H1 (cell line): Measurements from ENCODE around the gene B4GALNT3. TPM values are rescaled to one million over a fixed set of nuclear protein-coding genes. Genes with fewer than 3 reads are reported as not detected.

ENCODE experiments used
- CTCF ChIA-PET: fragments of 300-600 bp; sonication (Branson Sonifier 250); formaldehyde crosslinking; loops from one replicate; lab custom pipeline; 2021; ENCODE audit not compliant: partially characterized antibody; lab: Charles Lee
- POLR2A ChIA-PET: fragments of 300-600 bp; sonication (Branson Sonifier 250); formaldehyde crosslinking; loops from one replicate; lab custom pipeline; 2021; ENCODE audit warnings: inconsistent platforms; ENCODE audit not compliant: partially characterized antibody; lab: Charles Lee
- DNase-seq, 2 experiments: peaks; one replicate each; pipeline versions ENCODE4 v3.0.0 to v3.0.0-alpha.2; 2010 to 2022; ENCODE audit warnings: low spot score in 2 of 2, low read depth in 1 of 2, mixed read lengths in 1 of 2
- FAIRE-seq: peaks from 2 replicates; lab custom pipeline; 2011; peaks lifted over from hg19 to GRCh38; lab: Jason Lieb, UNC
- H2AFZ ChIP-seq: 2 replicates; pipeline ENCODE4 v1.8.1; 2012; ENCODE audit warnings: low read length, inconsistent platforms
- H2AK5ac ChIP-seq: 2 replicates; pipeline ENCODE4 v1.6.1; 2013; ENCODE audit warnings: low read depth, low read length
- H2BK120ac ChIP-seq: replicated peaks from 2 replicates; pipeline ENCODE3; 2013; ENCODE audit warnings: low read depth, low read length, inconsistent platforms
- H2BK12ac ChIP-seq: 2 replicates; pipeline ENCODE4 v1.6.1; 2013; ENCODE audit warnings: low read depth, low read length
- H2BK15ac ChIP-seq: 2 replicates; pipeline ENCODE4 v1.6.1; 2013; ENCODE audit warnings: low read length
- H2BK20ac ChIP-seq: 2 replicates; pipeline ENCODE4 v1.6.1; 2013; ENCODE audit warnings: low read length
- H2BK5ac ChIP-seq: 2 replicates; pipeline ENCODE4 v1.6.1; 2013; ENCODE audit warnings: low read depth, low read length
- H3K14ac ChIP-seq: 2 replicates; pipeline ENCODE4 v1.6.1; 2013; ENCODE audit warnings: inconsistent platforms; ENCODE audit not compliant: insufficient read length
- H3K18ac ChIP-seq: 2 replicates; pipeline ENCODE4 v1.6.1; 2013; ENCODE audit warnings: low read length; ENCODE audit errors: extremely low read depth
- H3K23ac ChIP-seq: 2 replicates; pipeline ENCODE4 v1.6.1; 2013; ENCODE audit warnings: inconsistent platforms; ENCODE audit not compliant: insufficient read length
- H3K23me2 ChIP-seq: 2 replicates; pipeline ENCODE4 v1.6.1; 2013; ENCODE audit warnings: low read depth, low read length
- H3K27ac ChIP-seq: 2 replicates; pipeline ENCODE4 v1.6.1; 2011; ENCODE audit warnings: low read depth, low read length, inconsistent platforms
- H3K27me3 ChIP-seq, 4 experiments: replicated peaks in 1 of 4; 1 replicate in 1 of 4; 2 replicates in 3 of 4; pipeline versions ENCODE4 v1.6.1 to v1.8.1; 2011 to 2013; ENCODE audit warnings: low read length in 3 of 4, mild to moderate bottlenecking in 3 of 4, inconsistent platforms in 2 of 4, mixed read lengths in 2 of 4, moderate library complexity in 1 of 4; ENCODE audit not compliant: control insufficient read depth in 3 of 4, insufficient read depth in 3 of 4; ENCODE audit errors: extremely low read depth in 1 of 4
- H3K36me3 ChIP-seq, 4 experiments: 2 replicates each; pipeline versions ENCODE4 v1.6.1 to v1.8.1; 2011 to 2013; ENCODE audit warnings: mild to moderate bottlenecking in 4 of 4, low read length in 3 of 4, moderate library complexity in 2 of 4, control low read depth in 1 of 4, inconsistent platforms in 1 of 4; ENCODE audit not compliant: insufficient read depth in 4 of 4, control insufficient read depth in 2 of 4
- H3K4ac ChIP-seq: replicated peaks from 2 replicates; pipeline ENCODE3; 2013; ENCODE audit warnings: low read length, low read depth, mixed read lengths, inconsistent platforms; ENCODE audit not compliant: insufficient read length
- H3K4me1 ChIP-seq, 4 experiments: replicated peaks in 1 of 4; 1 replicate in 1 of 4; 2 replicates in 3 of 4; pipeline versions ENCODE4 v1.6.1 to v1.8.1; 2011 to 2013; ENCODE audit warnings: low read length in 3 of 4, inconsistent platforms in 2 of 4, mixed read lengths in 1 of 4; ENCODE audit not compliant: insufficient read depth in 4 of 4, control insufficient read depth in 3 of 4
- H3K4me2 ChIP-seq, 2 experiments: 2 replicates each; pipeline versions ENCODE4 v1.6.1 to v1.8.1; 2011 to 2013; ENCODE audit warnings: low read depth in 2 of 2, low read length in 2 of 2, control low read depth in 1 of 2, inconsistent platforms in 1 of 2, mild to moderate bottlenecking in 1 of 2; ENCODE audit not compliant: insufficient read depth in 1 of 2
- H3K4me3 ChIP-seq, 4 experiments: fragments of 200-600, 300-600 bp in 1 of 4; sonication (generic), shearing (Covaris generic), sonication (Bioruptor Twin) in 1 of 4; 2 replicates each; pipeline versions ENCODE4 v1.5.1 to v1.8.1; 2011 to 2016; ENCODE audit warnings: low read length in 4 of 4, low read depth in 3 of 4, control low read depth in 2 of 4, inconsistent platforms in 2 of 4, mild to moderate bottlenecking in 2 of 4, mixed read lengths in 1 of 4, moderate library complexity in 1 of 4; ENCODE audit not compliant: insufficient read depth in 2 of 4; ENCODE audit errors: extremely low read depth in 1 of 4
- H3K56ac ChIP-seq: replicated peaks from 2 replicates; pipeline ENCODE3; 2013; ENCODE audit warnings: low read depth, mild to moderate bottlenecking, mixed read lengths, low read length, inconsistent platforms; ENCODE audit not compliant: insufficient read length
- H3K79me1 ChIP-seq: 2 replicates; pipeline ENCODE4 v1.6.1; 2013; ENCODE audit warnings: low read depth, low read length, control low read depth
- H3K79me2 ChIP-seq, 2 experiments: 2 replicates each; pipeline versions ENCODE4 v1.6.1 to v1.8.1; 2012 to 2013; ENCODE audit warnings: low read length in 2 of 2, mild to moderate bottlenecking in 2 of 2, inconsistent platforms in 1 of 2; ENCODE audit not compliant: insufficient read depth in 2 of 2, control insufficient read depth in 1 of 2
- H3K9ac ChIP-seq, 4 experiments: replicated peaks in 1 of 4; 1 replicate in 1 of 4; 2 replicates in 3 of 4; pipeline versions ENCODE4 v1.6.1 to v1.8.1; 2011 to 2013; ENCODE audit warnings: low read depth in 3 of 4, low read length in 3 of 4, control low read depth in 2 of 4, mild to moderate bottlenecking in 2 of 4, moderate library complexity in 2 of 4, inconsistent platforms in 1 of 4; ENCODE audit errors: extremely low read depth in 1 of 4
- H3K9me3 ChIP-seq, 2 experiments: 2 replicates each; pipeline versions ENCODE4 v1.6.1 to v1.8.1; 2012 to 2013; ENCODE audit warnings: mild to moderate bottlenecking in 2 of 2, moderate library complexity in 2 of 2, control low read depth in 1 of 2, inconsistent platforms in 1 of 2, low read depth in 1 of 2, low read length in 1 of 2, mixed read lengths in 1 of 2; ENCODE audit not compliant: insufficient read depth in 2 of 2
- H4K20me1 ChIP-seq, 2 experiments: replicated peaks in 1 of 2; 2 replicates each; pipeline versions ENCODE3 to v1.8.1; 2011 to 2013; ENCODE audit warnings: inconsistent platforms in 2 of 2, low read length in 2 of 2, mild to moderate bottlenecking in 1 of 2; ENCODE audit not compliant: insufficient read depth in 2 of 2, control insufficient read depth in 1 of 2
- H4K5ac ChIP-seq: 2 replicates; pipeline ENCODE4 v1.6.1; 2013; ENCODE audit warnings: low read length, low read depth, mixed read lengths, inconsistent platforms; ENCODE audit not compliant: insufficient read length
- H4K8ac ChIP-seq: 2 replicates; pipeline ENCODE4 v1.8.0; 2013; ENCODE audit warnings: mild to moderate bottlenecking, moderate library complexity, low read length, inconsistent platforms; ENCODE audit not compliant: insufficient read depth; ENCODE audit errors: extremely low read depth
- H4K91ac ChIP-seq: replicated peaks from 2 replicates; pipeline ENCODE3; 2013; ENCODE audit warnings: low read length, mixed read lengths, inconsistent platforms; ENCODE audit not compliant: insufficient read length
- CEBPB ChIP-seq: IDR thresholded peaks from 2 replicates; pipeline ENCODE4 v1.6.1; 2012; ENCODE audit warnings: low read depth, low read length
- EZH2 ChIP-seq: fragments of 200-600 bp; sonication (generic); IDR thresholded peaks from 2 replicates; pipeline ENCODE4 v1.7.1; 2012; ENCODE audit warnings: low read depth, mild to moderate bottlenecking, moderate library complexity, low read length, inconsistent platforms; ENCODE audit not compliant: severe bottlenecking
- HDAC6 ChIP-seq: IDR thresholded peaks from one replicate; pipeline ENCODE4 v1.7.1; 2012; ENCODE audit warnings: low read depth, mild to moderate bottlenecking, inconsistent platforms, low read length, moderate library complexity
- JUN ChIP-seq: IDR thresholded peaks from 2 replicates; pipeline ENCODE4 v1.6.1; 2011; ENCODE audit warnings: low read depth, mild to moderate bottlenecking, improper control_type of control experiment, low read length
- NANOG ChIP-seq: IDR thresholded peaks from 2 replicates; pipeline ENCODE4 v1.6.1; 2011; ENCODE audit warnings: low read length, low read depth, mild to moderate bottlenecking, inconsistent platforms; ENCODE audit not compliant: insufficient read depth, poor library complexity, severe bottlenecking
- POU5F1 ChIP-seq: IDR thresholded peaks from 2 replicates; pipeline ENCODE4 v1.6.1; 2011; ENCODE audit warnings: low read depth, mild to moderate bottlenecking, low read length, moderate library complexity
- RXRA ChIP-seq: IDR thresholded peaks from 2 replicates; pipeline ENCODE4 v1.6.1; 2011; ENCODE audit warnings: low read depth, mild to moderate bottlenecking, low read length, moderate library complexity; ENCODE audit not compliant: insufficient read depth
- SIN3A ChIP-seq, 2 experiments: IDR thresholded peaks in 1 of 2; conservative IDR thresholded peaks in 1 of 2; 2 replicates each; pipeline ENCODE4 v1.6.1; 2011 to 2012; ENCODE audit warnings: low read length in 2 of 2, improper control_type of control experiment in 1 of 2, low read depth in 1 of 2, mild to moderate bottlenecking in 1 of 2
- TBP ChIP-seq: IDR thresholded peaks from 2 replicates; pipeline ENCODE4 v1.6.1; 2011; ENCODE audit warnings: low read depth, low read length, improper control_type of control experiment
- WGBS, 2 experiments: shearing (Covaris generic) in 1 of 2; methylation state at CpG; one replicate each; pipeline versions ENCODE4 v1.1.6 to v1.1.7; 2013 to 2015; ENCODE audit warnings: low lambda C conversion rate in 2 of 2, mixed read lengths in 2 of 2, inconsistent platforms in 1 of 2, low coverage in 1 of 2, missing lambda C conversion rate in 1 of 2; ENCODE audit not compliant: insufficient replicate concordance in 2 of 2, insufficient coverage in 1 of 2, insufficient read length in 1 of 2; ENCODE audit errors: extremely low coverage in 1 of 2, missing lambda C conversion rate in 1 of 2; 5-methylcytosine and 5-hydroxymethylcytosine counted together
- polyA plus RNA-seq, 7 experiments: library from polyadenylated mRNA; depleted of rRNA in 3 of 7; stranded (reverse) in 5 of 7; unstranded in 2 of 7; fragments of >200 nt in 5 of 7; fragments of 200-250 nt in 2 of 7; gene quantifications; 1 replicate in 5 of 7; 2 replicates in 1 of 7; 4 replicates in 1 of 7; pipeline versions ENCODE4 v1.2.1 to v1.2.3, GENCODE V29; 2011 to 2013; ENCODE audit warnings: missing spikeins in 2 of 7, mixed read lengths in 2 of 7
- total RNA-seq: library from RNA; stranded (reverse); fragmentation: NEBNext Ultra II Directional; extraction: Animal tissue kit (Norgen Biotek cat#: 25700); gene quantifications from 2 replicates; pipeline ENCODE4 v1.2.1, GENCODE V29; 2021

The B4GALNT3 gene
- total and polyA plus RNA-seq, 2 of the 8 experiments (the other 6 are each of a cell fraction or from before 2014, with no cell fraction given), result 12.5 to 20.3 TPM

- no peak overlapping the region for H2AFZ ChIP-seq
- no peak overlapping the region for H3K9ac ChIP-seq
- TF ChIP-seq RXRA (no peak), EZH2 (no peak), POU5F1 (no peak), SIN3A (conservative IDR thresholded peaks at IDR 0.05 in 1 of 2, IDR thresholded peaks at IDR 0.05 in 1 of 2; ENCODE audit: low read depth in 1 of 2, low read length in 2 of 2) (no peak), NANOG (no peak), CEBPB (no peak), HDAC6 (no peak), JUN (no peak), TBP (no peak)
- POLR2A ChIA-PET, result no interaction called here
- no peak overlapping the region for H3K14ac ChIP-seq
- WGBS, 2 experiments, result 88% methylated on average over 3 of the region's 3 CpGs; no CpG with 5 or more reads in 1 of the 2 experiments
- no peak overlapping the region for H4K91ac ChIP-seq
- no peak overlapping the region for H2BK20ac ChIP-seq
- H3K36me3 ChIP-seq, result no peaks in the 10 kb centered on the region
- H3K79me1 ChIP-seq, result no peaks in the 10 kb centered on the region
- no peak overlapping the region for H3K18ac ChIP-seq
- no peak overlapping the region for H3K4me3 ChIP-seq
- peaks cover 10 to 15% of the 10 kb centered on the region in 2 experiments; a peak in 3 of 4 replicates for H3K9me3 ChIP-seq
- H2AK5ac ChIP-seq, result no peak overlapping the region
- no peak overlapping the region for H2BK5ac ChIP-seq
- H3K4ac ChIP-seq, result no peak overlapping the region
- no peak for DNase-seq
- no peak overlapping the region for H2BK15ac ChIP-seq
- H2BK120ac ChIP-seq, result no peak overlapping the region
- no peak overlapping the region for H4K5ac ChIP-seq
- no peak overlapping the region for H3K23ac ChIP-seq
- no peak overlapping the region for H3K56ac ChIP-seq
- H3K27ac ChIP-seq, result no peak overlapping the region
- no peaks in the 10 kb centered on the region for H4K20me1 ChIP-seq
- H3K23me2 ChIP-seq, result no peaks in the 10 kb centered on the region
- no peak for FAIRE-seq
- no peak overlapping the region for H4K8ac ChIP-seq
- no peaks in the 10 kb centered on the region for H3K27me3 ChIP-seq
- no peaks in the 10 kb centered on the region for H3K79me2 ChIP-seq
- H3K4me2 ChIP-seq, result no peak overlapping the region
- CTCF ChIA-PET, result interaction anchor here (0.6 to 5.3 kb wide), 11 partner anchors 9 to 972 kb away, joined by 3 to 37 read pairs (median 5); no protein-coding TSS in a partner anchor
- peaks cover 0 to 3% (median 0%) of the 10 kb centered on the region in 4 experiments; a peak in 1 of 7 replicates for H3K4me1 ChIP-seq
- H2BK12ac ChIP-seq, result no peak overlapping the region
Measured at GRCh38 chr12:531951-532585, 72.3 kb downstream of the B4GALNT3 start.
